Loucy (cell line): ENCODE data around the gene LIMS1.

Experiments
- EZH2phosphoT487 ChIP-seq: fragments of 200-600 bp; IDR thresholded peaks from 2 replicates; pipeline ENCODE4 v1.6.1; 2018; ENCODE audit warnings: antibody characterized with exemption, mild to moderate bottlenecking, moderate library complexity, borderline replicate concordance
- TF ChIP-seq, protein P1 (sequence below): fragments of 200-600 bp; sonication (generic); conservative IDR thresholded peaks from 2 replicates; pipeline ENCODE4 v1.5.1; 2014; ENCODE audit warnings: mild to moderate bottlenecking, antibody characterized with exemption, low read length

DNA sequence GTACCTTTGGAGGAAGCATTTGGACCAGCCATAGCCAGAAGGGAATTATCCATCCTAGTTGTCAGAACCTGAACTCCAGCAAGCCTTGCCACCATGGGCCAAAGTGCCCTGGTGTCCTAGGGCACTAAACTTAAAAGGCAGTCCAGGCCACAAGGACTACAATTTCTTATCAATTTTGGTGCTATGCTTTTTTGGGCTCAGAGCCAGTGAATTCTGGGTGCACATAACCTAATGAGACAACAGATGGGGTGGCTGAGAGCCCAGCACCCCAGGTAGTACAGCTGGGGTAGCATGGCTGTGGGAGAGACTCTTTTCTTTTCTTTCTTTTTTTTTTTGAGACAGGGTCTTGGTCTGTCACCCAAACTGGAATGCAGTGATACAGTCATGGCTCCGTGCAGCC, 170.6 kb downstream of the LIMS1 start:
- TF ChIP-seq, protein P1, sequence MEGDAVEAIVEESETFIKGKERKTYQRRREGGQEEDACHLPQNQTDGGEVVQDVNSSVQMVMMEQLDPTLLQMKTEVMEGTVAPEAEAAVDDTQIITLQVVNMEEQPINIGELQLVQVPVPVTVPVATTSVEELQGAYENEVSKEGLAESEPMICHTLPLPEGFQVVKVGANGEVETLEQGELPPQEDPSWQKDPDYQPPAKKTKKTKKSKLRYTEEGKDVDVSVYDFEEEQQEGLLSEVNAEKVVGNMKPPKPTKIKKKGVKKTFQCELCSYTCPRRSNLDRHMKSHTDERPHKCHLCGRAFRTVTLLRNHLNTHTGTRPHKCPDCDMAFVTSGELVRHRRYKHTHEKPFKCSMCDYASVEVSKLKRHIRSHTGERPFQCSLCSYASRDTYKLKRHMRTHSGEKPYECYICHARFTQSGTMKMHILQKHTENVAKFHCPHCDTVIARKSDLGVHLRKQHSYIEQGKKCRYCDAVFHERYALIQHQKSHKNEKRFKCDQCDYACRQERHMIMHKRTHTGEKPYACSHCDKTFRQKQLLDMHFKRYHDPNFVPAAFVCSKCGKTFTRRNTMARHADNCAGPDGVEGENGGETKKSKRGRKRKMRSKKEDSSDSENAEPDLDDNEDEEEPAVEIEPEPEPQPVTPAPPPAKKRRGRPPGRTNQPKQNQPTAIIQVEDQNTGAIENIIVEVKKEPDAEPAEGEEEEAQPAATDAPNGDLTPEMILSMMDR: no peak
- TF ChIP-seq EZH2phosphoT487: no peak
